ENCODE measurements around the gene SFXN2. TPM values are rescaled to one million over a fixed set of nuclear protein-coding genes. Genes with fewer than 3 reads are reported as not detected.
"Not testable (repeated sequence)": the region's sequence is repeated elsewhere in the genome, so short reads cannot be mapped to it uniquely, and the experiment has no call there.

SFXN2 gene, protein sequence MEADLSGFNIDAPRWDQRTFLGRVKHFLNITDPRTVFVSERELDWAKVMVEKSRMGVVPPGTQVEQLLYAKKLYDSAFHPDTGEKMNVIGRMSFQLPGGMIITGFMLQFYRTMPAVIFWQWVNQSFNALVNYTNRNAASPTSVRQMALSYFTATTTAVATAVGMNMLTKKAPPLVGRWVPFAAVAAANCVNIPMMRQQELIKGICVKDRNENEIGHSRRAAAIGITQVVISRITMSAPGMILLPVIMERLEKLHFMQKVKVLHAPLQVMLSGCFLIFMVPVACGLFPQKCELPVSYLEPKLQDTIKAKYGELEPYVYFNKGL
- total RNA-seq: 1 to 10 TPM; 1.4 to 7.8 (median 3.6) TPM

DNA sequence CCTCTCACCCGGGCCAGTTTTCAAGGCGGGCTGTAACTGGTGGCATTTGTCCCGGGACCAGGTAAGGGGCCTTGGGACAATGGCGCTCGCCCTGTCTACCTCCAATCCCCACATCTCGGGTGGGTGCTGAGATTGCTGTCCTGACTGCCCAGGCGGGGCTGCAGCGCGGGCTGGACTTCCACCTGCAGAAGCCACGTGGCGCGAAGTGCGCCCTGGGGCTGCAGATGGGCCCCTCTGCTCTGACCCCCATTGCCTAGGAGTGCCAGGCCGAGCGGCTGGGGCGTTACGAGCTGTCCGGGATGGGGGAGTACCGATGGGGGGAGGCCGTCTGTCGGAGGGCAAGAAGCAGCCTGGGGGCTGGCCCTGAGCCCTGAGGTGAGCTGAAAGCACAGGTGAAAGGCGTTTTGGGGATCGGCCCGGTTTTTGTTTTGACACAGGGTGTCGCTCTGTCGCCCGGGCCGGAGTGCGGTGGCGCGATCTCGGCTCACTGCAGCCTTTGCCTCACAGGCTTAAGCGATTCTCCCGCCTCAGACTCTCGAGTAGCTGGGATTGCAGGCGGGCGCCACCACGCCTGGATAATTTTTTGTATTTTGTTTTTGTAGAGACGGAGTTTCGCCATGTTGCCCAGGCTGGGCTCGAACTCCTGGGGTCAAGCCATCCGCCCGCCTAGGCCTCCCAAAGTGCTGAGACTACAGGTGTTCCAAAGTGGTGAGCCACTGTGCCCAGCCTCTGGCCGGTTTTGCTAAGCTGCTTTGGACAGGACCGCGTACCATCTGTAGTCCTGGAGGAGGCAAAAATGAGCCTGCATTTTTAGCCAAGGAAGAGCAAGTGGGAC, at the start of gene SFXN2:
Gene SFXN2, plus strand, starts transcription at position 16 of the 835 bp plus-strand sequence. CDS start 12,001 bp downstream, outside the sequence.
- Histone ChIP-seq H3K9me3 (no peaks in the 10 kb centered on the region), H3K4me3 (peak within 1 kb of the TSS; percentile 86 to 94 (median 91)), H3K27ac (peak within 1 kb of the TSS; percentile 76 to 95 (median 92)), H3K27me3 (no peaks in the 10 kb centered on the region), H3K36me3 (no peaks in the 10 kb centered on the region), H3K4me1 (peaks cover 3 to 66% (median 10%) of the 10 kb centered on the region in 3 donors)
- WGBS, 2 donors: 2 to 3% methylated on average over 6 to 27 of the region's 46 CpGs
- DNase-seq: no peak
- intact Hi-C loops (cut with DNase I): no loop called here
- TF ChIP-seq, protein P1, sequence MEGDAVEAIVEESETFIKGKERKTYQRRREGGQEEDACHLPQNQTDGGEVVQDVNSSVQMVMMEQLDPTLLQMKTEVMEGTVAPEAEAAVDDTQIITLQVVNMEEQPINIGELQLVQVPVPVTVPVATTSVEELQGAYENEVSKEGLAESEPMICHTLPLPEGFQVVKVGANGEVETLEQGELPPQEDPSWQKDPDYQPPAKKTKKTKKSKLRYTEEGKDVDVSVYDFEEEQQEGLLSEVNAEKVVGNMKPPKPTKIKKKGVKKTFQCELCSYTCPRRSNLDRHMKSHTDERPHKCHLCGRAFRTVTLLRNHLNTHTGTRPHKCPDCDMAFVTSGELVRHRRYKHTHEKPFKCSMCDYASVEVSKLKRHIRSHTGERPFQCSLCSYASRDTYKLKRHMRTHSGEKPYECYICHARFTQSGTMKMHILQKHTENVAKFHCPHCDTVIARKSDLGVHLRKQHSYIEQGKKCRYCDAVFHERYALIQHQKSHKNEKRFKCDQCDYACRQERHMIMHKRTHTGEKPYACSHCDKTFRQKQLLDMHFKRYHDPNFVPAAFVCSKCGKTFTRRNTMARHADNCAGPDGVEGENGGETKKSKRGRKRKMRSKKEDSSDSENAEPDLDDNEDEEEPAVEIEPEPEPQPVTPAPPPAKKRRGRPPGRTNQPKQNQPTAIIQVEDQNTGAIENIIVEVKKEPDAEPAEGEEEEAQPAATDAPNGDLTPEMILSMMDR (IDR thresholded peaks at IDR 0.05): peak in 1 of 6 experiments; percentile 4
- TF ChIP-seq POLR2A (IDR thresholded peaks at IDR 0.05): no peak

DNA sequence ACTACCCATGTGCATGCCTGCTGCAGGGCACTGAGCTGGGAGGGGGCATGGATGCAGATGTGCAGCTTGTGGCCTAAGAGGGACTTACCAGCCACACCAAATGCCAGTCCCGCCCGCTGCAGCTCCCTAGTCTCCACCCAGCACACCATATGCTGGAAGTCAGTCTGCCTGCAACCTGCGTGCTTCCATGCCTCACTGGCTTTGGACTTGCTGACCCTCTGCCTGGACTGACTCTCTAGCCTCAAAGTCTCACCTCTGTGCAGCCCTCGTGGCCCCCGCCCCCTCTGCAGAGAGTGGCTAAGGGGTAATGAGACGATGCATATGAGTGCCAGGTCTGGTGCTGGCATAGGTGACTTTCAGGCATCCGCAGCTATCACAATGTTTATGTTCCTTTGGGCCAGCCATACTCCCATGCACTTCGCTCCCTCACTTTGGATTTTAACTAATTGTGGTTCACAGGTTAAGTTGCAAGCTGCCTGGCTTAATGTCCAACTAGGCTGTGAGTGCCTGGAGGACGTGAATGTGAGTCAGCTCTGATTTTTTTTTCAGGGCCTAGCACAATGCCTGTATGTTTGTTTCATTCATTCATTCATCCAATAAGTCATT, 48.4 kb upstream of the SFXN2 start:
- no peaks in the 10 kb centered on the region for H3K9me3 ChIP-seq
- no peak for TF ChIP-seq POLR2A (IDR thresholded peaks at IDR 0.05)
- TF ChIP-seq, protein P1 (IDR thresholded peaks at IDR 0.05): no peak
- no peak overlapping the region for H3K27ac ChIP-seq
- H3K4me3 ChIP-seq: no peak overlapping the region
- peaks cover 23 to 42% (median 23%) of the 10 kb centered on the region in 3 donors for H3K4me1 ChIP-seq
- H3K27me3 ChIP-seq: no peaks in the 10 kb centered on the region
- no peaks in the 10 kb centered on the region for H3K36me3 ChIP-seq
- 60 to 65% methylated on average over 8 to 9 of the region's 9 CpGs for WGBS, 2 donors
- DNase-seq: no peak
- intact Hi-C loops (cut with DNase I): no loop called here

DNA sequence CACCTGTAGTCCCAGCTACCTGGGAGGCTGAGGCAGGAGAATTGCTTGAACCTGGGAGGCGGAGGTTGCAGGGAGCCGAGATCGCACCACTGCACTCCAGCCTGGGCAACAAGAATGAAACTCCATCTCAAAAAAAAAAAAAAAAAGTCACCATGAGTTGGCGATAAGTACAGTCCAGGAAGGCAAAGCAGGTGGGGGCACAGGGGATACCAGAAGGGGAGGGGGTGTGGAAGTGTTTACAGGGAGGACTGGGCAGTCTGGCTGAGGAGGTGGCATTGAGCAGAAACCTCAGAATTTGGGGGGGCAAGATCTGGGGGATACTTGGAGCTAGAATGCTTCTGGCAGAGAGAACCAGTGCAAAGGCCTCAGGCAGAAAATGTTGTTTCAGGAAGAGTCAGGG, 47.0 kb upstream of the SFXN2 start:
- DNase-seq; H3K9me3 ChIP-seq; intact Hi-C loops (cut with DNase I); H3K27me3 ChIP-seq; H3K36me3 ChIP-seq; H3K4me3 ChIP-seq; H3K27ac ChIP-seq: not testable (repeated sequence)
- H3K4me1 ChIP-seq: peaks cover 14 to 32% (median 15%) of the 10 kb centered on the region in 3 donors
- 95 to 97% methylated on average over 4 of the region's 4 CpGs for WGBS, 2 donors

DNA sequence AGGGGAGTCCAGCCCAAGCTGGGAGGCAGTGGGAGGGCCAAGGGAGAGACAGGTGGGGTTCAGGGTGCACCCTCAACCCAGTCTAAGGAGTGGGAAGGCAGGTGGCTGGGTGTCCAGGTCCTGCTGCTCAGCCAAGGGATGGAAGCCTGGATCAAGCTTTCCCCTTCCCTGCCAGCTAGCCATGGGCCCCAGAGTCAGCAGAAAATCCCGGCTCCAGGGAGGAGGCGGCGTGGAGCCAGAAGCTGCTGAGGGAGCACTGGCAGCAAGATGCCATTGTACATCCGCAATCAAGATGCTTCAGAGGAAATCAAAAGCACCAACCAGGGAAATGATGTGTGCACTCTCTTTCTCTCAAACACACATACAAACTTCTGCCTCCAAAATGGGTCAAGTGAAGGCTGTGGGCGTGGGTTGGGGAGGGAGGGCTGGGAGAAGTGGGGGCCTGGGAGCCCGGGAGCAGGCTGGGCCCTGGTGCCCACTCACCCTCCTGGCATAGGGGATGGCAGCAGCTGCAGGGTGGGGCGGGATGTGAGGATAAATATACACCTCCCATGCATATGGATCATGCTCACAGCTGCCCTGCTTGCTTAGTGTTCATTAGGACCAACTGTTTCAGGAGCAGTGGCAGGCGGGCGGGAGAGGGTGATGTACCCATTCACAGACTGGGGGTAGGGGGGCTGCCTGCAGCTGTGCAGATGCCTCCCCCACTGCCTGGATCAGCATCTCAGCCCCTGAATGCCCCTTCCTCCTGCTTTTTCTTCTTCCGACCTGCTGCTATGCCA, 45.9 kb upstream of the SFXN2 start:
- Histone ChIP-seq H3K36me3 (no peaks in the 10 kb centered on the region), H3K9me3 (no peaks in the 10 kb centered on the region), H3K4me1 (peaks cover 19 to 43% (median 19%) of the 10 kb centered on the region in 3 donors), H3K4me3 (no peak overlapping the region), H3K27ac (peak overlapping the region in 2 of 4 donors; percentile 52 to 68), H3K27me3 (no peaks in the 10 kb centered on the region)
- no peak for TF ChIP-seq POLR2A (IDR thresholded peaks at IDR 0.05)
- TF ChIP-seq, protein P1 (IDR thresholded peaks at IDR 0.05): no peak
- 85% methylated on average over 6 to 7 of the region's 10 CpGs for WGBS, 2 donors
- no peak for DNase-seq
- intact Hi-C loops (cut with DNase I): no loop called here

Measured in esophagus squamous epithelium (tissue), 5 donors.